ENCODE data around the gene TEX28. TPM values are rescaled to one million over a fixed set of nuclear protein-coding genes. Genes with fewer than 3 reads are reported as not detected.
"Not testable (repeated sequence)": the region's sequence is repeated elsewhere in the genome, so short reads cannot be mapped to it uniquely, and the experiment has no call there.

The TEX28 gene
- not detected for total RNA-seq

DNA sequence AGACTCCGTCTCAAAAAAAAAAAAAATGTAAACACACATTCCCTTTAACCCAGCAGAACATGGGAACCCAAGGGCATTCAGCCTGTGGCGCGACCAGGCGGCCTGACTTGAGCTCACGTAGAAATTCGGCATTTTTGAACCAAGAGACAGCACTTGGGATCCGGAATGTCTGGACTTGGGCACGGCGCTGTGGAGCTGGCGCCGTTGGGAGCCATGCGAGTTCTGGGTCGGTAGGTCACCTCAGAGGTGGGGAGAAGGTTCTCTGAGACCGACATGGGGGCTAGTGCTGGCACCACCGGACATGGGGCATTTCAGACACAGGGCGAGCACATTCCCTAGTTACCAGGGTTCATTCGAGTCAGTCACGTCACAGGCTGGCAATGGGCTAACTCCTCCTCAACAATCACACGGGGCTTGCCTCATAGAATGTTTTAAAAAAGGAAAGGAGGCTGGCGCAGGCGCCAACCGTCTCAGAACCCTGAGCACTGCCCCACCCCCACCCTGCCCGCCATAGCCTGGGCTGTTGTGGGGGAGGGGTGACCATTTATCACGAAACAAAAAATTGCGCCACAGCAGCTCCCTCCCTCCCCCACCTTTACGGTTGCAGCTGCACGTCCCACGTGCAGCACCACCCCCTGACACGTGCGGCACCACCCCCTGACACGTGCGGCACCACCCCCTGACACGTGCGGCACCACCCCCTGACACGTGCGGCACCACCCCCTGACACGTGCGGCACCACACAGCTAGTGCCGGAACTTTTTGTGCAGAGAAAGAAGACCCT is at the start of gene TEX28:
Gene TEX28 (minus strand): TSS at position 334 of the 784 bp plus-strand sequence. CDS start 3,007 bp downstream, outside the sequence.
- ATAC-seq (no peak), DNase-seq (ENCODE audit: low spot score in 2 of 2) (no peak)
- H3K27ac Mint-ChIP-seq = no peak within 1 kb of the TSS
- H3K9me3 Mint-ChIP-seq = no peaks in the 10 kb centered on the region
- no peaks in the 10 kb centered on the region for H3K36me3 Mint-ChIP-seq

- DNase-seq (ENCODE audit: low spot score in 2 of 2); H3K27ac Mint-ChIP-seq; H3K9me3 Mint-ChIP-seq; H3K36me3 Mint-ChIP-seq: not testable (repeated sequence)
- peak; percentile 46 to 50 for ATAC-seq
These were observed 48.7 kb upstream of the TEX28 start for GRCh38 chrX:154343620-154344019.

- H3K9me3 Mint-ChIP-seq; H3K36me3 Mint-ChIP-seq; DNase-seq (ENCODE audit: low spot score in 2 of 2); H3K27ac Mint-ChIP-seq: not testable (repeated sequence)
- peak; percentile 27 to 56 for ATAC-seq
These were observed 48.1 kb upstream of the TEX28 start for GRCh38 chrX:154343063-154343462.

- H3K9me3 Mint-ChIP-seq; H3K27ac Mint-ChIP-seq; DNase-seq (ENCODE audit: low spot score in 2 of 2); H3K36me3 Mint-ChIP-seq: not testable (repeated sequence)
- ATAC-seq = peak; percentile 66 to 76
These were observed 46.7 kb upstream of the TEX28 start for GRCh38 chrX:154341399-154342298.

GRCh38 chrX:154334496-154334895 is 39.6 kb upstream of the TEX28 start:
- Mint-ChIP-seq H3K27ac (peak overlapping the region; percentile 4 to 81), H3K9me3 (no peaks in the 10 kb centered on the region), H3K36me3 (no peaks in the 10 kb centered on the region)
- DNase-seq (ENCODE audit: low spot score in 2 of 2) (no peak), ATAC-seq (peak; percentile 67 to 93)

DNA sequence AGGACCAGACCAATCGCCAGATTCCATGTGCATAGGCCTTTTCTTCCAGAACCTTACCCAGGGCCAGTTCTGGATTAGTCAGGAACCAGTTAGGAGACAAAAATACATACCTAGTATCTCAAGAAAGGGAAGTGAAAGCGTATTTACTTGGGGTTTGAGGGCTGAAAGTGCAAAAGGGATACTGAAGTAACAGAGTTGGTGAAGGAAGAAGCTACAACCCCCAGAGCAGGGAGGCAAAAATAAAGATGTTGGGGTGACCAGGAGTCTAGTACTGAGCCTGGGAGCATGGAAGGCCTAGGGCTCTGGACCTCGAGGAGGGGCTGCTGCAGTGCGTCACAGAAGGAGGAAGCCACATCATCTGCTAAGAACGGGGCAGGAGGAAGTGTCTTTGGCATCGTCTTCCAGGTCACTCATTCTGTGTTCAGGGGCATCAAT is 38.9 kb upstream of the TEX28 start:
- Mint-ChIP-seq H3K9me3 (no peaks in the 10 kb centered on the region), H3K27ac (peak overlapping the region in 1 of 2 donors; percentile 81), H3K36me3 (no peaks in the 10 kb centered on the region)
- peak in 1 of 2 donors; percentile 40 for ATAC-seq
- no peak for DNase-seq (ENCODE audit: low spot score in 2 of 2)

GRCh38 chrX:154333116-154333515 is 38.2 kb upstream of the TEX28 start:
- Mint-ChIP-seq H3K27ac (no peak overlapping the region), H3K9me3 (no peaks in the 10 kb centered on the region), H3K36me3 (no peaks in the 10 kb centered on the region)
- ATAC-seq (no peak), DNase-seq (ENCODE audit: low spot score in 2 of 2) (no peak)

DNA sequence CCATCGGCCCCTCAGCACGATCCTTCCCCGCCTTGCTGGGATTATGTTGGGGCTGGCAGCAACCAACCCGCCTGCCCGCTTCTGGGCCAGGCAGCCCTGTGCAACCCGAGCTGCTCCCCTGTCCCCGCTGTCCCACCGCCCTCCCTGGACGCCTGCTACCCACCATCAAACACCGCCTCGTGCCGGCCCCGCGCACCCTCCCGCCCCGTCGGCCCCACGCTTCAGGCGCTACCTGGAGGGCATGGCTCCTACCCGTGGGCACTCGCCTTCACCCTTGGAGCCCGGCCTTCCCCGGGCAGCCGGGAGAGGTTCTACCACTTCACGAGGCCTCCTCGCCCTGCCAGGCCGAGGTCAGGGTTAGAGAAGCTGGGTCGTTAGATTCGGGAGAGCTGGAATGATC is 37.6 kb upstream of the TEX28 start:
- Mint-ChIP-seq H3K27ac (no peak overlapping the region), H3K9me3 (no peaks in the 10 kb centered on the region), H3K36me3 (no peaks in the 10 kb centered on the region)
- no peak for ATAC-seq
- no peak for DNase-seq (ENCODE audit: low spot score in 2 of 2)

GRCh38 chrX:154329294-154329693 is 34.4 kb upstream of the TEX28 start:
- H3K9me3 Mint-ChIP-seq = no peaks in the 10 kb centered on the region
- DNase-seq (ENCODE audit: low spot score in 2 of 2) = no peak
- no peaks in the 10 kb centered on the region for H3K36me3 Mint-ChIP-seq
- no peak overlapping the region for H3K27ac Mint-ChIP-seq
- ATAC-seq = no peak

GRCh38 chrX:154328646-154329045 is 33.7 kb upstream of the TEX28 start:
- no peak overlapping the region for H3K27ac Mint-ChIP-seq
- ATAC-seq (no peak), DNase-seq (ENCODE audit: low spot score in 2 of 2) (no peak)
- no peaks in the 10 kb centered on the region for H3K9me3 Mint-ChIP-seq
- H3K36me3 Mint-ChIP-seq = no peaks in the 10 kb centered on the region

- DNase-seq (ENCODE audit: low spot score in 2 of 2) = no peak
- H3K9me3 Mint-ChIP-seq = no peaks in the 10 kb centered on the region
- H3K36me3 Mint-ChIP-seq = no peaks in the 10 kb centered on the region
- H3K27ac Mint-ChIP-seq = no peak overlapping the region
- ATAC-seq = peak; percentile 64 to 74
These were observed 32.3 kb upstream of the TEX28 start for GRCh38 chrX:154327038-154327820.

- Mint-ChIP-seq H3K36me3 (no peaks in the 10 kb centered on the region), H3K27ac (no peak overlapping the region), H3K9me3 (no peaks in the 10 kb centered on the region)
- ATAC-seq (no peak), DNase-seq (ENCODE audit: low spot score in 2 of 2) (no peak)
These were observed 30.6 kb upstream of the TEX28 start for GRCh38 chrX:154325541-154325940.

DNA sequence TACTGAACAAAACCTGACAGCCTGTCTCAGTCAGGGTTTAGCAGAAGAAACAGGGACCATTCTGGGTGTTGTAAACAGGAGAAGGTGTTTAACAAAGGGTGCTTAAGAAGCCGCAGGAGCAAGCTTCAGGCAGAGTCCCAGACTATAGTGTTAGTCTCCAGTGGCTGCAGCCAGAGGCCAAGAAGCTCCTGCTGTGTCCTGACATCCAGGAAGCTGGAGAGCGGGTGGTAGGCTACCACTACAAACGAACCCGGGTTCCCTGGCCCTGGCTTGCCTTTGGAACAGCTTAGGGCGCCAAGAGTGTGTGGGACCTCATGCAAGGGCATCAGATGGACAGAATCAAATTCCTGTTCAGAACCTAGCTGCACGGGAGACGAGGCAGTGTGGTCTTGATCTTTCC is 28.6 kb upstream of the TEX28 start:
- DNase-seq (ENCODE audit: low spot score in 2 of 2) (no peak), ATAC-seq (no peak)
- no peaks in the 10 kb centered on the region for H3K36me3 Mint-ChIP-seq
- H3K9me3 Mint-ChIP-seq = no peaks in the 10 kb centered on the region
- no peak overlapping the region for H3K27ac Mint-ChIP-seq

DNA sequence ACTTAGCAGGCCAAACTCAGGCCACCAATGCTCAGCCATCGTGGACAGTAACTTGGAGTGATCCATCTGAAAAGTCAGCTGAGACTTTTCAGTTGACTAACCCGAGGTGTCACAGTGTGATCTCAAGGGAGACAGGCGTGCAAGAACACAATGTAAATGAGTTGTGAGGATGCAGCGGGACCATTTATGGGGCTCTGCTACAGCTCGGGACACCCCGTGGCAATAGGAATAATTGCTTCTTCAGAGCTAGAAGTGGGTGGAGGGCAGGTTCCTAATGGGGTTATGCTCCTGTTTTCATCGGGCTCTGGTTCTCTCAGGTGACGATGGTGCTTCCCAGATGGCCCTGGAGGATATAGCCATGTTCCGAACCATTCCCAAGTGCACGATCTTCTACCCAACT is 28.0 kb upstream of the TEX28 start:
- Mint-ChIP-seq H3K36me3 (no peaks in the 10 kb centered on the region), H3K27ac (no peak overlapping the region), H3K9me3 (no peaks in the 10 kb centered on the region)
- DNase-seq (ENCODE audit: low spot score in 2 of 2) (no peak), ATAC-seq (no peak)

GRCh38 chrX:154321594-154321993 is 26.7 kb upstream of the TEX28 start:
- no peaks in the 10 kb centered on the region for H3K36me3 Mint-ChIP-seq
- ATAC-seq (peak; percentile 61 to 63), DNase-seq (ENCODE audit: low spot score in 2 of 2) (no peak)
- no peaks in the 10 kb centered on the region for H3K9me3 Mint-ChIP-seq
- peak overlapping the region in 1 of 2 donors; percentile 46 for H3K27ac Mint-ChIP-seq

GRCh38 chrX:154321152-154321551 is 26.2 kb upstream of the TEX28 start:
- no peak overlapping the region for H3K27ac Mint-ChIP-seq
- DNase-seq (ENCODE audit: low spot score in 2 of 2) (no peak), ATAC-seq (peak in 1 of 2 donors; percentile 18)
- no peaks in the 10 kb centered on the region for H3K9me3 Mint-ChIP-seq
- no peaks in the 10 kb centered on the region for H3K36me3 Mint-ChIP-seq

- ATAC-seq (no peak), DNase-seq (ENCODE audit: low spot score in 2 of 2) (no peak)
- Mint-ChIP-seq H3K9me3 (no peaks in the 10 kb centered on the region), H3K27ac (no peak overlapping the region), H3K36me3 (no peaks in the 10 kb centered on the region)
These were observed 25.5 kb upstream of the TEX28 start for GRCh38 chrX:154320406-154320805.
